Hematopoietic multipotent progenitor cell treated with erythropoietin and hydrocortisone succinate and interleukin-3 and kit ligand, for 8 days (in vitro differentiated cells): ENCODE data around the gene SEMA4D.
A peak's percentile ranks its signal among the peaks of the same experiment; 100 is the strongest.

Source experiments
- DNase-seq: peaks from one replicate; pipeline ENCODE4 v3.0.0-alpha.2; 2015

SEMA4D gene

DNA sequence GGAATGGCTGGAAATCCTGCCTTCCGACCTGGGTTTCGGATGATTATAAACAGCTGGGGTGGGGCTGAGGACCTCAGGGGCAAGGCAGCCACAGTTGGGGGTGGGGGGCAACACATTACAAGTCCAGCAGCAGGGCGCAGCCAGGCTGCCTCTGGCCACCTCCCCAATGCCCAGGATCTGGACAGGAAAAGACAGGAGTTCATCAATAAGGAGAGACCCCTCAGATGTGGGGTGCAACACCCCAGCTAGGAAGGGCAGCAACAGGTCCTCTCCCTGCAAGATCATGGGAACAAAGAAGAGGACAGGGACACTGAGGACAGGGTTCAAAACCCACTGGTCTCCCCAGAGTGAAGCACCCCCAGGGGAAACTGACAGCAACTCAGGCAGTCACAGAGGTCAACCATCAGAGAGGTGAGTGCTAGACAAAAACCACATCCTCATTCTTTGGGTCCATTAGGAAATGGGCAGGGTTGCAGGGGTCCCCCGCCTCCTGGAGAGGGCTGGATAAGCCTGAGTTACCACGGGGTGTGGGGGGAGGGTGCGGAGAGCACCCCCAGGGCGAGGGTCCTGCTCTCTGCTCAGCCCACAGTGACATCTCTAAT, 33.5 kb downstream of the SEMA4D start:
- DNase-seq: no peak

DNA sequence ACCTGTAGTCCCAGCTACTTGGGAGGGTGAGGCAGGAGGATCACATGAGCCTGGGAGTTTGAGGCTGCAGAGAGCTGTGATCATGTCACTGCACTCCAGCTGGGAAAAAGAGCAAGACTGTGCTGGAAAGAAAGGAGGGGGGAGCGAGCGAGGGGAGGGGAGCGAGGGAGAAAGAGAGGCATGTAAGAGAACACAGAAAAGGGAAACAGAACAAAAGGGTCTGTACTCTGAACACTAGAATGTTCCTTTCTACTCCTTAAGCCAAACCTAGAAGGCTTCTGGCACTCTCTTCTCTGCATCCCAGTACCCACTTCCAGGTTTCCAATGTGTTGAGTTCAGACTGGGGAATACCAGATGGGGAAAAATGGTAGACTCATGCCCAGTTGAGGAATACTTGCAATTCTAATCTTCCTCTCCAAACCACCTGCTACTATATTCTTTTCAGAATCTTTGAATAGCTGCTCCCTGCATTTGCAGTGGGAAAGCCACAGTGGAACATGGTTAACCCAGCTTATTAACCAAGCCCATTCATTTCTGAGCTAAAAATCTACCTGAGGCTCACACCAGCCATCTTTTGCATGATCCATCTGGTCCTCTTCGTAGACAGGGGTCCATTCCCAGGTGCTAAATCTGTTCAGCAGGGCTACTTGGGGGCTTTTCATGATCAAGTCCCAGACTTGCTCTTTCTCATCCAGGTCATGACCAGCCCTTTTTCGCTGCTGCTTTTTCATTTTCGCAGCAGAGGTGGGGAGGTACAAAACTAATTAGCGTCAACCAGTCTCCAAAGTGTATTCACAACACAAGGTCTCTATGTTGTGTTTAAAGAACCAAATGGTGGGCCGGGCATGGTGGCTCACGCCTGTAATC, 34.9 kb downstream of the SEMA4D start:
- no peak for DNase-seq

DNA sequence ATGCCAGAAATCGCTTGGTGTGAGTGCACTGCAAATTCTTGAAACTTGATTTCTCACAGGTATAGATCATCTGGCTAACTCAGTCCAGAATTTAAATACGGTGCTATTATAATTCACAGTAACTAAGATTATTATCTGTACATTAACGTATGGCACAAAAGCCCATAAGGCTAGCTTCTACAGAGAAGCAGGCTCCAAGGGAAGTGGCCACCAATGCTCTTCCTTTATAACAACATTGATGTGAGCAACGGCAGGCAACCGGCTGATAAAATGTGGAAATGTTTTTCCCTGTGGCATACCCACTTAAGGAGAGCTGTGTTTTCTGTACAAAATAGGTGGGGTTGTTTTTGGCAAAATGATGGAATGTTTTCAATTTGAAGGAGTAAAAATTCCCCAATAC, 35.7 kb downstream of the SEMA4D start:
- DNase-seq: peak; percentile 20

DNA sequence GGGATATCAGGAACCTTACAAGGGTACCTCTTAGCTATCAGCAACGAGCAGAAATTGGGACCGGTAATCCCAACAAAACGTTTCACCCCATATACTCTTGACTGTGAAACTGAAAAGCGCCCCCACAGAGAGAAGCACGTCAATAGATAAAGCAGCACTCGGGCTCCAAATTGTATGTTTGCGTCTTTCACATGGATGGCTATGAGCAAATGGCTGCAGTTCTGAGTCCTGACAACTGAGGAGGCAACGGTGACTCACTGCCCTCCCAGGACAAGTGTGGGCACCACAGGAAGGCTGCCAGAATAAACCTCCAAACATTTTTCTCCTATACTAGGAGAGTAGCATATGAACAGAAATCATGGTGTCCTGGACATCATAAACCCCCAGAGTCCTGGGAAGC, 36.6 kb downstream of the SEMA4D start:
- DNase-seq: peak; percentile 88

DNA sequence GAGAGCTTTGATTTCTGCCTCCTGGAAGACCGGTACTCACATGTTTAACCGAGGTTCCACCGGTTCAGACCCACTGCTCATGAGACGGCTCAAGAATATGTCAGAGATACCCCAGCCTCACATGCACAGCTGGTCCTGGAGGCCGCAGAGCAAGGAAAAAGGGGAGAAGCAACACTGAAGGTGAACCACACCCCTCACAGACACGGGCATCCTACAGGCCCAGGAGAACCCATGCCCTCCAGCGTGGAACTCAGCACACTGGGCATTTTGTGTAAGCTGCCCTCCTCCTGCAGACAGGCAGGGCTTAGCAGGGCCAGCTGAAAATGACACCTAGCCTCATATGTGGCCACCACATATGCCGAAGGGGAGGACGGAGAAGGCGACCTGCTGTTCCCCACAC, 37.4 kb downstream of the SEMA4D start:
- no peak for DNase-seq

DNA sequence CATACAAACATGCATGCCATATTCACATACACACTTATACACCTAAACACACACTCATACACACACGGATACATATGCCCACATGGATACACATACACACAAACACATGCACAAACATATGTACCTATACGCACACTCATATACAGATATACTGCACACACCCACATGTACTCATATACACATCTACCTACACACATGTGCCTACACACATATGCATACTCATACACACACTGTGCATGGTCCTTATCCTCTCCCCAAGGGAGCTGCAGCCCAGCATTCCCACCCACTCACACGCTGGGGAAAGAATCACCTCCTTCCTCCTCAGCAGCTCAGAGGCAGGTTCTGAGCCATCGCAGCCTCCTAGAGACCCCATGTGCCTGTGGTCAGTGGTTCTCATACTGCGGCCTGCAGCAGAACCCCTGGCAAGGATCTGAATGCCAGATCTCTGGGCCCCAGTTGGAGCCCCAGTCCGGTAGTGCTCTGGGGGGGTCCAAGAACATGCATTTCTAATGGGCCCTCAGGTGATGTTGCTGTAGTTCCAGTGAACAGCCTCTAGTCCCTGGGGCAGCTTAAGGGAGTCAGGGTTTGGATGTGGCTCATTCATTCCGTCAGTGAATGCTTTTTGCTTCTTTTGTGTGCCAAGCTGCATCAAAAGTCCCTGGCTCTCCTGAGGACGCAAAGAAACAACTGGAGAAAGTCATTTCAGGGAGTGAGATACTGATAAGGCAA, 39.0 kb downstream of the SEMA4D start:
- DNase-seq: no peak

DNA sequence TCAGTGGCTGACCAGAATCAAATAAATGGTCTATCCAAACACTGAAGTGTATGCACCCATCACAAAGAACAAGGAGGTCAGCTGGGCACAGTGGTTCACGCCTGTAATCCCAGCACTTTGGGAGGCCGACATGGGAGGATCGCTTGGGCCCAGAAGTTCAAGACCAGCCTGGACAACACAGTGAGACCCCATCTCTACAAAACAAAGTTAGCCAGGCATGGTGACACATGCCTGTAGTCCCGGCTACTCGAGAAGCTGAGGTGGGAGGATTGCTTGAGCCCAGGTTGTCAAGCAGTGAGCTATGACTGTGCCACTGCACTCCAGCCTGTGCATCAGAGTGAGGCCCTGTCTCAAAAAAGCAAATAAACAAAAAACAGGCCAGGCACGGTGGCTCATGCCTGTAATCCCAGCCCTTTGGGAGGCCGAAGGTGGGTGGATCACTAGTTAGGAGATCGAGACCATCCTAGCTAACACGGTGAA, 40.5 kb downstream of the SEMA4D start:
- no peak for DNase-seq

DNA sequence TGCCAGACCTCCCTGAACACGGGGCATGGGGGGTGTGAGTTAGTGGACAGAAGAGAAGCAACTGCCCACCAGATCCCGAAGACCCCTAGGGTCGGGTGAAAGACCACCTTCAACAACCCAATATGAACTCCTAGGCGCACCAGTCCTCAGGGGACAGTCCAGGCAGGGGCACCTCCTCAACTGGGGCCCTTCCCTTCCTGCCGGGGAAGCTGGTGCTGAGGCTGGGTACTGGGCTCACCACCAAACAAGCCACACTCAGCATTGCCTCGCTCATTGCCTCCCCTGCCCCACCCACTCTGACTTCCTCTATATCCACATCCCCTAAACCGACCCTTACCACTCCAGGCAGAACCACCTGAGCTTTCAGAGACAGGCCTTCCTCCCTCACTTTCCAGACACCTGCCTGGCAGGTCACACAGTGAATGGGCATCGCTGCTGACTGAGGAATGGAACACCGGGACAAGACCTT, 42.5 kb downstream of the SEMA4D start:
- no peak for DNase-seq

DNA sequence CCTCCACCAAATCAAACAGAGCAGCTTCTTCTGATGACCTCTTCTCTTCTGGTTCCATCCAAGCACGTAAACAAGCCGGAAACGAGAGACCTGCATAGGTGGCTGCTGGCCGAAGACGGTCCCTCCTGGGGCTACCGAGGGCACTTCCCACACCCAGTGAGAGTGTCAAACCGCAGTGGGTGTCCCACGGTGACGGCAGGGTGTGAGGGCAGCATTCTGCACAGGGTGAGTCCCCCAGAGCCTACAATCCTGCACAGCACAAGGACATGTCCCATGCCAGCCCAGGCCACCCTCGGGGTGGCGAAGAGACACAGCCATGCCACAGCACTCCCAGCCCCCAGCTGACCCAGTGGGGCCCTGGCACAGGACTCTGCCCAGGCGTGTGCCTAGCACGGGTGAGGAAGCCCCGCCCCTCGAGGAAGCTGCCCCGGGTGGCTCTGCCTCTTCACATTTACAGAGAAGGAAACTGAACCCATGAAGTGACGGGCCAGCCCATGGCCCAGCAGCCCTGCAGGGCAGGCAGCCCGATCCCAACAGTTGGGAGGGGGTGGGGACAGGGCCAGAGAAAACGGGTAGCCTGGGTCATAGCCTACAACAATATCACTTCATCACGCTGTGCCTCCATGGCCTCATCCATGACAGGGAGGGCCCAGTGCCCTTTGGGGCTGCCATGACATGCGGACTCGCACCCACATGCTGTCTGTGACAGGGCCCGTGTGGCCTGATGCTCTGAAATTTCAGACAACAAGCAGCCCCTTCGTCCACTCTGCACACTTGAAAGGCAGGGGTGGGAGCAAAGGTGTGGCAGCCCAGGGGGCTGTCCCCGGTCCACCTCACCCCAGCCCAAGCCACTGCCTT, 43.2 kb downstream of the SEMA4D start:
- no peak for DNase-seq

DNA sequence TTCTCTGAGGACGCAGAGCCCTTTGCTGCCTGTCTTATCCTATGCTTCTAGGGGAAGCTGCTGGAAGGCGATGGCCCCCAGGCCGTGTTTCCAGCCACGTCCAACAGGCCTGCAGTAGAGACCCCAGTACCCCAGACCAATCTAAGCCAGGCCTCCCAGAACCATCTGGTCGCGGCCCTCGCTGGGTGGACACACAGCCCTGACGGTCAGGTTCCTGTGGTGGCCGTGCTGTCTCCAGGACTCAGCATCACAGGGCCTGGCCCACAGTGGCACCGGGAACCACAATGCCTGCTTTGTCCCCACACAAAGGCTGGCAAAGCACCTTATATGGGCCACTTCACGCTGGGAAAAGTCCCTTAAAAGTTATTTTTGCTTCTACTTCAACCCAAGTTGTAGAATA, 44.5 kb downstream of the SEMA4D start:
- no peak for DNase-seq

DNA sequence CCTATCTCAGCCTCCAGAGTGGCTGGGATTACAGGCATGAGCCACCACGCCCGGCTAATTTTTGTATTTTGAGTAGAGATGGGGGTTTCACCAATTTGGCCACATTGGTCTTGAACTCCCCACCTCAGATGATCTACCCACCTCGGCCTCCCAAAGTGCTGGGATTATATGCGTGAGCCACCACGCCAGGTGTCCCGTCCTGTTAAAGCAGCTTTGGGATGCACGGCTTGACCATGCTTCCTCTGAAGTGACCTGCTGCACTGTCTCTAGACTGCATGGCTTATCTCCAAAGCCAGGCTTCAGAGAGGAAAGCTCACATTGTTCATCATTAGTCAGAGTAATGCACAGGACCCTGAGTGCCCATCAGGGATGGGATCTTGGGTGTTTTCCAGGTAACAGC, 45.4 kb downstream of the SEMA4D start:
- DNase-seq: peak; percentile 26

DNA sequence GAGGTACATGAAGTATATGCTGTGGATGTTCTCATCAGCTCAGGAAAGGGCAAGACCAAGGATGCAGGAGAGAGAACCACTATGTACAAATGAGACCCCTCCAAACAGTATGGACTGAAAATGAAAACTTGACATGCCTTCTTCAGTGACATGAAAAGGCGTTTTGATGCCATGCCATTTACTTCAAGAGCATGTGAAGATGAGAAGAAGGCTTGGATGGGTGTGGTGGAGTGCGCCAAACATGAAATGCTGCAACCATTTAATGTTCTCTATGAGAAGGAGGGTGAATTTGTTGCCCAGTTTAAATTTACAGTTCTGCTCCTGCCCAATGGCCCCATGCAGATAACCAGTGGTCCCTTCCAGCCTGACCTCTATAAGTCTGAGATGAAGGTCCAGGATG, 47.7 kb downstream of the SEMA4D start:
- no peak for DNase-seq

DNA sequence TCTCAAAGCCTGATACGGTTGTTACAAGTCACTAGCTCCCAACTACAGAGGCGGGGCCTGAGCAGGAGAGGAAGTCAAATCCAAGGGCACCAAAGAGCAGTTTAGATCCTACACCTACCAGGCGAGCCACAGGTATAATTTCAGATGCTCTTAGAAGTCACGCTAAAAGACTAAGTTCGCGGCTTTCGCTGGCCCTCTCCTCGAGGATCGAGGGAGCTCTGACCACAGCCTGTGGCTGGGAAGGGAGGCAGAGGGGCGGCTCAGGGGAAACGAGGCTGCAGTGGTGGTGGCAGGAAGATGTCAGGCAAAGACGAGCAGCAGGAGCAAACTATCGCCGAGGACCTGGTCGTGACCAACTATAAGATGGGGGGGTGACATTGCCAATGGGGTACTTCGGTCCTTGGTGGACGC, 48.6 kb downstream of the SEMA4D start:
- no peak for DNase-seq

DNA sequence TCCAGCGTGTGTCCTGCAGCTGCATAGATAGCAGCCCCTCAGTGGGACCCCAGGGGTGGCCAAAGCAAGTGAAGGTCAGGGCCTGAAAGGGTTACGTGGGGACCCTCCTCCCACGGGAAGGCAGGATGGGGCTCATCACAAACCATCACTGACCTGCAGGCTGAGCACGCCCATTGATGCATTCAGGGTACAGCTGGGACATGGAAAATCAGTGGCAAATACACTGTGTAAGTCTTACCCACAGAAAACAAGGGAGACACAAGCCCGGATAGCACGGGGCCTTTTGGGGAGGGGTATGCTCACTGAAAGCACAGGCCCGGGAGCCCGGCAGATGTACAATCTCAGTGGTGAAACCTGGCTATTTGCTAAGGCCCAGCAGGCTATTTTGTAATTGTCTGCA, 49.1 kb downstream of the SEMA4D start:
- no peak for DNase-seq

DNA sequence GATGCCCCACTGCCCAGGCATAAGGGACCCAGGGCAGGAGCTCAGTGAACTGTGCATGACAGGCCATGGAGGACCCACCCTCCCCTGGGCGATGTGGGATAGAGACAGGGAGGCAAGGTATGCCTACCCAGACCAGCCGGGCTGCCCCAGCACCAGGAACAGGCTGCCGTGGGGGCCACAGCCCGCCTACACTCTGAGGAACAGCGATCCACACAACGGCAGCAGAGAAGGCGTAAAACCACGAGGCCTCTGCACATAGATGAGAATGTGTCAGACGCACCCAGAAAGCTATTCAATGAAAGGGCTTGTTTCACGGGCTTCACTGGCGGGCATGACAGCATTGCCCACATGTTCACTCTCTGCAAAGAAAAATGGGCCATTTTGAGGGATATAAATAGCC, 49.5 kb downstream of the SEMA4D start:
- DNase-seq: no peak

DNA sequence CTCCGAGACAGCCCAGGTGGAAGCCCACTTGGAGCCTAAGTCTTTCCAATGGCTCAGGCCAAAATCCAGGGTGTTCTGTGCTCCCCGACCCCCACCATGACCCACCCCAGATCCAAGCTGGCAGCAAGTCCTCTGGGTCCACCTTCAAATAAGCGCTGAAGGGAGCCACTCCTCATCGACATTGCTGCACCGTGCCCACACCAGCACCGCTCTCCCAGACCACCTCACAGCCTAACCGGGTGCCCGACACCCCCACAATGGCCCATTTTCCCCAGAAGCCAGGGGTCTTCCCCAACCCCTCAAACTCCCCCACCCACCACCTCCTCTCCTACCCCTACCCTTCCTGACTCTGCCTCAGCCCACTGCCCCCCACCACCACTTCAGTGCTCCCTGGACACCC, 50.5 kb downstream of the SEMA4D start:
- no peak for DNase-seq

DNA sequence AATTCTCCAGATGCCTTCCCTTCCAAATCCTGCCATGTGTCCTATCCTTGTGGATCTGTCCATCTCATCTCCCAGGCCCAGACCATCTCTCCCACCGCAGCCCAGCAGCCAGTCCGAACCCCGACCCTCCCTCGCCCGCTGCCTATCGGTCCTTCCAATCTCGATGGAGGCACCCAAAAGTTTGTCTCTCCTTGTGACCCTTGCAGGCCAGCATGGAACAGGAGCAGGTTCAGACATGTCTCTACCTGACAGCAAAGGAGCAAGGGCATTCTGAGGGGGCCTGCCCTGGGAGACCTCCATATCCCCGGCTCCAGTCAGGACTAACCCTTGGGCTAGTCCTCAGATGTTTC, 51.0 kb downstream of the SEMA4D start:
- no peak for DNase-seq

DNA sequence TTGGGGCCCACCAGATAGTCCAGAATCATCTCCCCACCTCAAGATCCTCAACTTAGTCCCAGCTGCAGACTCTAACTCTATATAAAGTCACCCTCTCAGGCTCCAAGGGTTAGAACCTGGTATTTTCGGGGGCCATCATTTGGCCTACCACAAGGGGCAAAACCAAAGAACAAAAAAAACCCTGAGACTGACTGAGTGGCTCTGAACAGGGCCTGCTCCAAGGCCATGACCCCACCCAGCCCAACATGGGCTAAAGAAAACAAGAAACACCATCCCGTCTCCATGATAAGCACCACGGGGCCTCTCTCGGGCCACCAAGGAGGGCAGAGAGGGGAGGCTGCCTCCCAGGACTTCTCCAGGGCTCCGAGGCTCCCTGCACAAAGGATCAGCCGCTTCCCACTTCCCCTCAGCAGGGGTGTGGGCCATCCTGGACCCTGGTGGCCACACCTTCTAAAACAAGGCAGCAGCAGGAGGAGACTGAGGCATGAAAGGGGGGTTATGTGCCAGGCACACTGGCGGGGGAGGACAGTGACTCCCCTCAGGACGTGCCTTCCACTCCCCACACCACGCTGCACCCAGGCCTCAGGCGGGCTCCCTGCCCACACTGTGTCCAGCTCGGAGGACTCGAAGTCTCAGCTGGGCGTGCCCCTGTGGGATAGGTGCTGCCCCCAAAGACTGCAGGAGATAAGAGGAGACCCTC, 51.5 kb downstream of the SEMA4D start:
- DNase-seq: peak; percentile 54

DNA sequence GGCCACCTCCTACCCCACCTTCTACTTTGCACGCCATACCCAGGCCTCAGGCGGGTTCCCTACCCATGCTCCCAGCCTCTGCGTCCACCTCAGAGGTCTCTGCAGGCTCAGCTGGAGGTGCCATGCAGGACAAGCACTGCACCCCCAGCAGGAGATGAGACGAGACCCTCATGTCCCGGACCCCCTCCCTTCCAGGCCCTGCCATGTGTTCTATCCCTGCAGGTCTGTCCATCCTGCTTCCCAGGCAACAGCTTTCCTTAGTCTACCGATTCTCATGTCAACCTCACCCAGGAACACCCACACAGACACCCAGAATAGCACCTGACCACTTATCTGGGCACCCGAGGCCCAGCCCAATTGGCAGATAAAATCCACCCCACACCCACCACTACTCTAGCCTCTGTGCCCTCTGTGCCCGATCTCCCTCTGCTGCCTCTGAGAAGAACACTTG, 52.1 kb downstream of the SEMA4D start:
- peak; percentile 65 for DNase-seq

DNA sequence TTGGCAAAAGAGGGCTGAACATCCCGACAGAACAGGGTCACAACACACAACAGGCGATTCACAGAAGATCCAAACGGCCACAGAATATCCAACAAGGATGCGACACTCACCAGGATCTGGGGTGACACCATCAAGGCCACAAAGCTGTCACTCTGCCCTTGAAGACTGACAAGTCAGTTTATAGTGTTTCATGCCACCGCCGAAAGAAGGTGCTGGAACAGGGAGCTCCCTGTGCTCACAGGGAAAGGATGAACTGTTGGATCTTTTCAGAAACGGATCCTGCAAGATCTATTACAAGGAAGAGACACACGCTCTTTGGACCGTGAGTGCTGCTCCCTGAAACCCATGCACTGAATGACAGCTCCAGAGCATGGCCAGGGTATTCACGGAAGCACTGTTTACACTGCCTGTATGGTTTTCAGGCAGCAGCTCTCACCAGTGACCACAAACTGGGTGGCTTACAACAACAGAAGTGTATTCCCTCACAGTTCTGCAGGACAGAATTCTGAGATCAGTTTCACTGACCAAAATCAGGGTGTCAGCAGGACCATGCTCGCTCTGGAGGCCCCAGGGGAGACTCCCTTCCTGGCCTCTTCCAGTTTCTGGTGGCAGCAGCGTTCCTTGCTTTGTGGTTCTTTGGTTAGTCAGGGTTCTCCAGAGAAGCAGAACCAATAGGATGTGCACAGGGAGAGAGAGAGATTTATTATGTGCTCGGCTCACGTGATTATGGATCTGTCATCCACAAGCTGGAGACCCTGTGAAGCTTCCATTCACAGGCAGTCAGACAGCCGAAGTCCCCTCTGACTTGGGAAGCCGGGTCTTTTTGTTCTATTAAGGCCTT, 52.8 kb downstream of the SEMA4D start:
- DNase-seq: no peak

DNA sequence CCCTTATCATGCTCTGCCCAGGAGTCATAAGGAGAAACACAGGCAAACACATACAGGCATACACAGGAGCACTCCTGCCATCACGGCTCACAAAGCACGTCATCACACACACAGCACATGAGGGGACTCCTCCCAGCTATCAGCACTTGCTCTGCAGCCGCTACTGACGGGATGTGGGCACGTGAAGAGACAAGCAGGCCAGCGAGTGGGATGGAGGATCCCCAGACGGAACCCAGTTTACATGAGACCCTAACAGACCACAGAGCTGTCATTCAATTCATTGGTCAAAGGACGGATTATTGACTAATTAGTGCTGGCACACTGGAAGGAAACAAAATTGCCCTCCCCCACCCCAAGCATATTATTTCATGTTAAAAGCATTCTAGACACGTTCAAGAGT, 53.6 kb downstream of the SEMA4D start:
- peak; percentile 36 for DNase-seq
